GM18951 (cell line): ENCODE data around the gene MPZL3.
"Not testable (repeated sequence)": the region's sequence is repeated elsewhere in the genome, so short reads cannot be mapped to it uniquely, and the experiment has no call there.

ENCODE experiments used
- POLR2A ChIP-seq: IDR thresholded peaks from 4 replicates; pipeline ENCODE4 v1.6.1; 2011; ENCODE audit warnings: mild to moderate bottlenecking; ENCODE audit not compliant: insufficient read length, insufficient read depth; ENCODE audit errors: extremely low read depth
- in situ Hi-C: fragments of 300-500 bp; cut with MboI; formaldehyde crosslinking; loops from one replicate; pipeline ENCODE4 v1.12.0; 2022; ENCODE audit warnings: low sequenced_read_pairs, mixed read lengths, inconsistent platforms; ENCODE audit not compliant: unreplicated experiment

Gene MPZL3

DNA sequence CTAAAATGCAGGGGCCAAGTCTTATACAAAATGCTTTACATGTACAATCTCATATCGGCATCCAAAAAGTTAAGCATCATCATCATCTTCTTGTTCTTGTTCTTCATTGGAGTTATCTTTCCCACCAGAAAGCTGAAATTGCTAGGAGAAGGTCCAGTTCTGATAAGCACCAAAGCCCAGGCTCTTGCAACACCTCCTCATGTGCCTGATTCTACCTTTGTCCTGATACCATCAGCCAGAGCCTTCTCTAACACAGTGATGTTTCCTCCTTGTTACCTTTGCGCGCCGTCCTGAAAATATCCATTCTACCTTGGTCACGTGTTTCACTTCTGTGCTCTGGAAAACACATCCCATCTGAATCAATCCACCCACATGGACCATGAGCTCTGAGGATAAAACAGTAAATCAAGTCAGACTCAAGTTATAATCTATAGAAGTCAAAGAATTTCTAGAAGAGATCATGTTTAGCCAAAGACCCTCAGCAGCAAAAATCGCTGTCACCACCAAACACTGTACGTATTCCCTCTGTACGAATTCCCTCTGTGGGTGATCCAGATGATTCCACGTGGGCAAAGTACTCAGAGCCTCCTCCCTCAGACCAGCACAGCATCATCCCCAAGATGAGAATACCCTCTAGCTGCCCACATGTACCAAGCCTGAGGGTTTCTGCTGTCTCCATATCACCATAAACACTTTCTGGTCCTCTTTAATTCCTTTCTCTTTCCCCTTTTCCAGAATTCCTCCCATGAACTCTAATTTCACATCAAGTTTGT, 46.4 kb downstream of the MPZL3 start:
- no peak for TF ChIP-seq POLR2A
- in situ Hi-C loops: loop anchor here (10.0 kb wide), 1 partner anchor 149 kb away; the partner anchor contains the start of gene UBE4A

DNA sequence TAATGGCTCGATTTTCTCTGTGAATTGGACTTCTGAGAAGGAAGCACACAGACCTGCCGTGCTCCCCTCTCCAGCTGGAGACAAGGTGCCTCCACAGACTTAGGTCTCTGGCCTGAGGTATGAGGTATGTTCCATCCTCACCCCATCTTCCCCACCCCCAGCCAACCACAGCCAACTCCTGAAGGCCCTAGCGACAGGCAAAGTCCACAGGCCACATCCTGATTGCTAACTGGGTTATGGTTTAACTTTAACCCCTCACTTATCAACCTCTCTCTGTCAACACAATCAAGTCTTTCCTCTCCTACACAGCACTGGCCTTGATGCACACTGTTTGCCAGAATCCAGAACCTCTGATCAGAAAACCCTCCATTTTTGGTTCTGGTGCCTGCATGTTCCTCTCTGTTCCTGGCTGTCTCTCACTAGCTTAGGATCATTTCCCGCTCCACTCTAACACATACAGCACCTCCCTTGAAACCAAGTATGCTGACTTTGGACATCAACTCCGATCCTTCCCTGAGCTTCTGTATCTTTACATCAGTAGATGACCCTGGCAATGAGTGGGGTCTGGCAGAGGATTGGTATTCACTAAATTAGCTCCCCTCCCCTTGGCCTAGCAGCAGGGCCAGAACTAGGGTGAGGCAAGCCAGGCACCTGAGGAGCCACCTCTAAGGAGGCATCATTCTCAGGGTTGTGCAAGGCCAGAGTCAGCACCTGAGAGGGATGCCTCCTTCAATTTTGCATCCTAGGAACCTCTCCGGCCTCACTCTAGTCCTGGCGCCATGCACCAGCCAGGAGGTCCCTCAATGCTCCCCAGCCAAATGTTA, 49.4 kb downstream of the MPZL3 start:
- no peak for TF ChIP-seq POLR2A
- in situ Hi-C loops: loop anchor here (10.0 kb wide), 1 partner anchor 152 kb away; the partner anchor contains the start of gene UBE4A

DNA sequence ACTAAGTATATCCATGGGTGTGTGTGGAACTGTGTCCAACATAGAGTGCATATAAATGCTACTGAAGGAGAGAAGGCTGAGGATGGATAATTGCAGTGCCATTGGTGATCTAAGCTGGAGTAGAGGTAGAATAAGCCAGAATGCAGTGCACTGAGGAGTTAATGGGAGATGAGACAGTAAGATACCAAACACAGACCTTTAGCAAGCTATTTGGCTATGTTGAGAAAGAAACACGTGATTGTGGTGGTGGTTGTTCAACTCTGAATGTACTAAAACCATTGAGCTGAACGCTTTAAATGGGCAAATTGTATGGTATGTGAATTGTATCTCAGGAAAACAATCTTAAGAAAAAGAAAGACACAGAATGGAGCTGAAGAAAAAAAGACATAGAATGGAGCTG, 50.2 kb downstream of the MPZL3 start:
- in situ Hi-C loops: loop anchor here (10.0 kb wide), 1 partner anchor 153 kb away; the partner anchor contains the start of gene UBE4A
- TF ChIP-seq POLR2A: no peak

GRCh38 chr11:118200901-118201680, 51.1 kb downstream of the MPZL3 start:
- in situ Hi-C loops: loop anchor here (10.0 kb wide), 1 partner anchor 154 kb away; the partner anchor contains the start of gene UBE4A
- TF ChIP-seq POLR2A: no peak

- TF ChIP-seq POLR2A: no peak
- in situ Hi-C loops: loop anchor here (10.0 kb wide), 1 partner anchor 154 kb away; the partner anchor contains the start of gene UBE4A
Observed at GRCh38 chr11:118200497-118200896, 51.7 kb downstream of the MPZL3 start.

DNA sequence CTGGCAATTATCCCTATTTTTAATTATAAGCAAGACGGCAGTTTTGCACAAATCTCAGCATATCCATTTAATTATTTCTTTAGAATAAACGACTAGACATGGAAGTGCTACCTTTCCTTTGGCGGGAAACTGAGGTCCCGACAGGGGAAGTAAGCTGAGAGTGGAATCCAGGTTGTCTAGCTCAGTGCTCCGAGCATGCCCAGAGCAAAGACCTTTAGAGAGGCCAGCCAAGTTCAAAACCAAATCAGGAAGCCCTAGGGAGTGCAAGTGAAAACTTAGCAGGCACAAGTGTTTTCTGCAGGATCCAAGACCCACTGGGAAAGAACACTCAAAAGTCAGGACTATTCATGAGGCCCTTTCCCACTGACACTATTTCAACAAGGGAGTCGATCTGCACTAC, 53.0 kb downstream of the MPZL3 start:
- in situ Hi-C loops: no loop called here
- TF ChIP-seq POLR2A: no peak

DNA sequence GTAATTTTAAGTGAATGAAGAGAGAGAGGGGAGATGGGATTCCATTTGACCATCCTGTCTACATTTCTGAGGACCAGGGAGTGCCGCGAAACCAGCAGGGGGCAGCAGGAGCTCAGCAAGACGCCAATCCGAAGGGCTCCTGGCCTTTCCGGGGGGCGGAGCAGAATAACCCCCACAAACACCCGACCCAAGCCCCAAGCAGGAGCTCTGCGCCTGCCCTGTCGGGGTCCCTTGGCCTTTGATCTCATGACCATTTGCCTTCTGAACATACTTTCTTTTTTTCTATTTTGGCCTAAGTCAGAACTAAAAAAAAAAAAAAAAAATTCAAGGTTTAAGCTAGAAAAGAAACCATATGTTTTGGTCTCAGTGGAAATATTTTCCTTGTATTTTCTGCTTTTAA, 53.8 kb downstream of the MPZL3 start:
- in situ Hi-C loops: no loop called here

DNA sequence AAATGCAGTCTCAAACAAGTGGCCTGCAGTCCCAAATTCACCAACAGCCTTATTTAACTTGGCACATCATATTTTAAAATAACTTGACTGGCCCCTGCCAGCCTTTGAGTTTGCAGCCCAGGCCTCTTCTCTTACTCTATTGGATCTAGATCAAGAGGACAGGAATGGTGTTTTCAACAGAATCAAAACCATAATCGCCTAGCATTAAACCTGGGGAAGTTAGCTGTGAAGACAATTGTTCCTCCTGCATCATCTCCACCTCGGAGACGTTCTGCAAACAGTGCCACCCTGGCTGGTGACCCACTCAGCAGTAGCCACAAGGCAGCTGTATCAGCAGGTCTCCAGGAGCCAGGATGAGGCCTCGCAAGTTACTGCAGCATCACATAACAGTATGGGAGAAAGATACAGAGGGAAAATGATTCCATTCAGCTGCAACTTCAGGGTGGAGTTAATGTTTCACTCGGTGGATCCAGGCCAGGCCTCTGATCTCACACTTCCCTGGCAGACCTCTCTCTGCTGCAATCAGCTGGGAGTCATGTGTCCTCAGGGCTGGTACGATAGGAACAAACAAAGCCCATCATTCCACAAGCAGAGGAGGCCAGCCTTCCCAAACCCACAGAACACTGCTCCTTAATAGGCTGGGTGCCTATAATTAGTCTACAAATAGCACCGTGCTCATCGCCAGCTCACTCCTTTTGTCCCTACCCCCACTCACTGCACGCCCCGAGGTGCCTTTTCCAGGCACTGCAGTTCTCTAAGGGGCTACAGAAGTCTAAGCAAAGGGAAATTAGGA, 57.1 kb downstream of the MPZL3 start:
- in situ Hi-C loops: no loop called here
- TF ChIP-seq POLR2A: no peak

More for the DNA sequence above, 53.8 kb downstream of the MPZL3 start:
- TF ChIP-seq POLR2A: no peak

DNA sequence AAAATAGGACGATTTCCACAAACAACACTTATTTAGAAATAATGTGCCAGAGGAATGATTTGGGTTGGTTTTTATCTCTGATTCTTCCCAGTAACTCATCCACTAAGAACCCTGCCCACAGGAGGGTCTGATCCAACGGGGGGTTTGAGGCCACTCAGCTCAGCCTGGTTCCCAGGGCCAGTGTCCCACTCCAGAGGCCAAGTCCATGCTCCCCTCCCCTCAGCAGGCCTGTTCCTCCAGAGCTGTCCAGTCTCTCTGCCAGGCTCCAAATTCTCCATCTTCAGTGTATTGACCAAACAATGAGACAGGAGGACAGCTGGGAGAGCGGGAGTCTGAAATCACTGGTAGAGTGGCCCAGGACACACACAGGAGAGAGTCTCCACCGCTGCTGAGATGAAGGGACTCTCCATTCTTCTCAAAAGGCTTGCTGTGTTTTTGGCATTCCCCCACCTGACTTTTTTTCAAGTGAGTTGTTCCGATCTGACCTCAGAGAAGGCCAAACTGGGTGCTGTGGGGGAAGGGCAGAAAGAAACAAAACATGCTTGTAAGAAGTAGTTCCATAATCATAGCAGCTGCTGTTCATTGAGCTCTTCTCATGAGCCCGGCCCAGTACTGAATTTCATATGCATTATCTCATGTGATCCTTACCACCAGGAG, 58.1 kb downstream of the MPZL3 start:
- no peak for TF ChIP-seq POLR2A
- in situ Hi-C loops: no loop called here

DNA sequence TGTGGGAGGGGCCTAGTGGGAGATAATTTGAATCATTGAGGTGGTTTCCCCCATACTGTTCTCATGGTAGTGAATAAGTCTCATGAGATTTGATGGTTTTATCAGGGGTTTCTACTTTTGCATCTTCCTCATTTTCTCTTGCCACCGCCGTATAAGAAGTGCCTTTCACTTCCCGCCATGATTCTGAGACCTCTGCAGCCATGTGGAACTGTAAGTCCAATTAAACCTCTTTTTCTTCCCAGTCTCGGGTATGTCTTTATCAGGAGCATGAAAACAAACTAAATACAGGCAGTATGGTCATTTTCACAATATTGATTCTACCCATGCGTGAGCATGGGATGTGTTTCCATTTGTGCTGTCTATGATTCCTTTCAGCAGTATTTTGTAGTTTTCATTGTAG, 59.3 kb downstream of the MPZL3 start:
- in situ Hi-C loops: not testable (repeated sequence)

GRCh38 chr11:118190942-118191506, 61.1 kb downstream of the MPZL3 start:
- in situ Hi-C loops: not testable (repeated sequence)
